Keratinocyte (primary cell): ENCODE measurements around the gene RAPGEF4. TPM values are rescaled to one million over a fixed set of nuclear protein-coding genes. Genes with fewer than 3 reads are reported as not detected.
A peak's percentile ranks its signal among the peaks of the same experiment; 100 is the strongest.

Experiments used
- DNase-seq: peaks from one replicate; pipeline ENCODE4 v3.0.0-alpha.2; 2011; ENCODE audit warnings: low read depth, missing footprints, low spot score
- FAIRE-seq: peaks from 2 replicates; lab custom pipeline; 2011; peaks lifted over from hg19 to GRCh38; lab: Jason Lieb, UNC
- H2AFZ ChIP-seq: 2 replicates; pipeline ENCODE4 v1.6.0; 2012; ENCODE audit warnings: low read length, control low read depth, inconsistent platforms; ENCODE audit not compliant: control insufficient read depth
- H3K27ac ChIP-seq: 2 replicates; pipeline ENCODE4 v1.5.1; 2011; ENCODE audit warnings: low read length; ENCODE audit not compliant: control insufficient read depth, insufficient read depth
- H3K27me3 ChIP-seq: 3 replicates; pipeline ENCODE4 v1.6.0; 2011; ENCODE audit warnings: low read length; ENCODE audit not compliant: control insufficient read depth, insufficient read depth; ENCODE audit errors: extremely low read depth
- H3K36me3 ChIP-seq, 2 experiments: 2 replicates in 1 of 2; 3 replicates in 1 of 2; pipeline ENCODE4 v1.5.1; 2011; ENCODE audit warnings: low read length in 2 of 2, mild to moderate bottlenecking in 1 of 2; ENCODE audit not compliant: control insufficient read depth in 2 of 2, insufficient read depth in 2 of 2; ENCODE audit errors: extremely low read depth in 1 of 2
- H3K4me1 ChIP-seq: 3 replicates; pipeline ENCODE4 v1.5.1; 2011; ENCODE audit warnings: low read length; ENCODE audit not compliant: control insufficient read depth, insufficient read depth; ENCODE audit errors: extremely low read depth
- H3K4me2 ChIP-seq: 3 replicates; pipeline ENCODE4 v1.6.0; 2011; ENCODE audit warnings: low read depth, low read length; ENCODE audit not compliant: control insufficient read depth, insufficient read depth; ENCODE audit errors: extremely low read depth
- H3K4me3 ChIP-seq, 3 experiments: fragments of 200-600 bp in 1 of 3; sonication (generic) in 1 of 3; 2 replicates in 2 of 3; 3 replicates in 1 of 3; pipeline ENCODE4 v1.5.1; 2011 to 2016; ENCODE audit warnings: low read length in 3 of 3, mild to moderate bottlenecking in 3 of 3, control low read depth in 2 of 3, inconsistent platforms in 1 of 3, low read depth in 1 of 3, mixed read lengths in 1 of 3, mixed run types in 1 of 3, moderate library complexity in 1 of 3; ENCODE audit not compliant: control insufficient read depth in 2 of 3, insufficient read depth in 2 of 3; ENCODE audit errors: extremely low read depth in 1 of 3
- H3K79me2 ChIP-seq: 2 replicates; pipeline ENCODE4 v1.6.0; 2012; ENCODE audit warnings: low read length; ENCODE audit not compliant: control insufficient read depth, insufficient read depth
- H3K9ac ChIP-seq: 3 replicates; pipeline ENCODE4 v1.6.0; 2011; ENCODE audit warnings: low read length; ENCODE audit not compliant: control insufficient read depth, insufficient read depth; ENCODE audit errors: extremely low read depth
- H3K9me1 ChIP-seq: 3 replicates; pipeline ENCODE4 v1.6.0; 2011; ENCODE audit warnings: low read length; ENCODE audit not compliant: control insufficient read depth, insufficient read depth; ENCODE audit errors: extremely low read depth
- H3K9me3 ChIP-seq: 2 replicates; pipeline ENCODE4 v1.5.1; 2012; ENCODE audit warnings: low read depth, low read length; ENCODE audit not compliant: control insufficient read depth
- H4K20me1 ChIP-seq: 3 replicates; pipeline ENCODE4 v1.6.0; 2011; ENCODE audit warnings: low read length; ENCODE audit not compliant: control insufficient read depth, insufficient read depth; ENCODE audit errors: extremely low read depth
- EZH2 ChIP-seq: IDR thresholded peaks from one replicate; pipeline ENCODE4 v1.6.1; 2012; ENCODE audit warnings: inconsistent platforms, mild to moderate bottlenecking, low read length, moderate library complexity
- dilution Hi-C: fragments of 300-500 bp; cut with MboI; formaldehyde crosslinking; loops from one replicate; pipeline ENCODE4 v1.7.0; 2020; ENCODE audit warnings: low sequenced_read_pairs; ENCODE audit not compliant: extremely low pct_ligation_motif_present
- polyA plus RNA-seq, 5 experiments: library from polyadenylated mRNA; depleted of rRNA in 3 of 5; stranded (reverse) in 3 of 5; stranded (forward) in 1 of 5; unstranded in 1 of 5; fragments of >200 nt; gene quantifications; 1 replicate in 1 of 5; 2 replicates in 3 of 5; 3 replicates in 1 of 5; pipeline versions ENCODE4 v1.2.1 to v1.2.3, GENCODE V29; 2011 to 2012; ENCODE audit warnings: missing spikeins in 2 of 5, low read depth in 1 of 5, low replicate concordance in 1 of 5
- TF ChIP-seq, protein P1 (sequence below), 3 experiments: IDR thresholded peaks in 1 of 3; conservative IDR thresholded peaks in 1 of 3; optimal IDR thresholded peaks in 1 of 3; 2 replicates in 2 of 3; 3 replicates in 1 of 3; pipeline versions ENCODE3 to v1.5.1; 2011; ENCODE audit warnings: low read length in 3 of 3, mild to moderate bottlenecking in 3 of 3, moderate library complexity in 2 of 3, control low read depth in 1 of 3, inconsistent platforms in 1 of 3; ENCODE audit not compliant: insufficient read depth in 2 of 3; ENCODE audit errors: extremely low read depth in 1 of 3

The RAPGEF4 gene
- polyA plus RNA-seq, 1 donor (not counting 4 experiments of a cell fraction or from before 2014, with no cell fraction given): 1.6 TPM

DNA sequence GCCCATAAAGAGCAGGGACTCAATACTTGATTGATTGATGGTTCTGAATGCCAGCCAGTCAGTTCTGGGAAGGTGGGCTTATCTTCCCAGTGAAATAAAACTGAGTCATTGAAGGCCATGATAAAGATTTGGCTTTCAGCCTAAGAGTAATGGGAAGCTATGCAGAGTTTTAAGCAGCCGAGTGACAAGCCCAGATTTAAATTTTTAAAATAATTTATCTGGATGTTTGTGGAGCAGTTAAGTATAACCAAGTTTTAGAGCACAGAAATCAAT, 122.8 kb downstream of the RAPGEF4 start:
- H3K4me2 ChIP-seq: peak overlapping the region; percentile 89
- H3K9me1 ChIP-seq: no peaks in the 10 kb centered on the region
- peak overlapping the region; percentile 68 for H2AFZ ChIP-seq
- no peaks in the 10 kb centered on the region for H3K9me3 ChIP-seq
- dilution Hi-C loops: no loop called here
- H3K79me2 ChIP-seq: no peaks in the 10 kb centered on the region
- FAIRE-seq: no peak
- peak overlapping the region; percentile 52 for H3K9ac ChIP-seq
- H3K27me3 ChIP-seq: no peaks in the 10 kb centered on the region
- H3K4me3 ChIP-seq: peak overlapping the region in 2 of 3 experiments; percentile 39 to 59
- peak overlapping the region; percentile 94 for H3K27ac ChIP-seq
- no peak for DNase-seq
- peaks cover 36% of the 10 kb centered on the region for H3K4me1 ChIP-seq
- no peaks in the 10 kb centered on the region for H4K20me1 ChIP-seq
- H3K36me3 ChIP-seq: no peaks in the 10 kb centered on the region
- TF ChIP-seq, protein P1, sequence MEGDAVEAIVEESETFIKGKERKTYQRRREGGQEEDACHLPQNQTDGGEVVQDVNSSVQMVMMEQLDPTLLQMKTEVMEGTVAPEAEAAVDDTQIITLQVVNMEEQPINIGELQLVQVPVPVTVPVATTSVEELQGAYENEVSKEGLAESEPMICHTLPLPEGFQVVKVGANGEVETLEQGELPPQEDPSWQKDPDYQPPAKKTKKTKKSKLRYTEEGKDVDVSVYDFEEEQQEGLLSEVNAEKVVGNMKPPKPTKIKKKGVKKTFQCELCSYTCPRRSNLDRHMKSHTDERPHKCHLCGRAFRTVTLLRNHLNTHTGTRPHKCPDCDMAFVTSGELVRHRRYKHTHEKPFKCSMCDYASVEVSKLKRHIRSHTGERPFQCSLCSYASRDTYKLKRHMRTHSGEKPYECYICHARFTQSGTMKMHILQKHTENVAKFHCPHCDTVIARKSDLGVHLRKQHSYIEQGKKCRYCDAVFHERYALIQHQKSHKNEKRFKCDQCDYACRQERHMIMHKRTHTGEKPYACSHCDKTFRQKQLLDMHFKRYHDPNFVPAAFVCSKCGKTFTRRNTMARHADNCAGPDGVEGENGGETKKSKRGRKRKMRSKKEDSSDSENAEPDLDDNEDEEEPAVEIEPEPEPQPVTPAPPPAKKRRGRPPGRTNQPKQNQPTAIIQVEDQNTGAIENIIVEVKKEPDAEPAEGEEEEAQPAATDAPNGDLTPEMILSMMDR (optimal IDR thresholded peaks at IDR 0.05 in 1 of 3, IDR thresholded peaks at IDR 0.05 in 1 of 3, conservative IDR thresholded peaks at IDR 0.05 in 1 of 3; ENCODE audit: extremely low read depth in 1 of 3, insufficient read depth in 2 of 3, low read length in 3 of 3): no peak
- no peak for TF ChIP-seq EZH2

DNA sequence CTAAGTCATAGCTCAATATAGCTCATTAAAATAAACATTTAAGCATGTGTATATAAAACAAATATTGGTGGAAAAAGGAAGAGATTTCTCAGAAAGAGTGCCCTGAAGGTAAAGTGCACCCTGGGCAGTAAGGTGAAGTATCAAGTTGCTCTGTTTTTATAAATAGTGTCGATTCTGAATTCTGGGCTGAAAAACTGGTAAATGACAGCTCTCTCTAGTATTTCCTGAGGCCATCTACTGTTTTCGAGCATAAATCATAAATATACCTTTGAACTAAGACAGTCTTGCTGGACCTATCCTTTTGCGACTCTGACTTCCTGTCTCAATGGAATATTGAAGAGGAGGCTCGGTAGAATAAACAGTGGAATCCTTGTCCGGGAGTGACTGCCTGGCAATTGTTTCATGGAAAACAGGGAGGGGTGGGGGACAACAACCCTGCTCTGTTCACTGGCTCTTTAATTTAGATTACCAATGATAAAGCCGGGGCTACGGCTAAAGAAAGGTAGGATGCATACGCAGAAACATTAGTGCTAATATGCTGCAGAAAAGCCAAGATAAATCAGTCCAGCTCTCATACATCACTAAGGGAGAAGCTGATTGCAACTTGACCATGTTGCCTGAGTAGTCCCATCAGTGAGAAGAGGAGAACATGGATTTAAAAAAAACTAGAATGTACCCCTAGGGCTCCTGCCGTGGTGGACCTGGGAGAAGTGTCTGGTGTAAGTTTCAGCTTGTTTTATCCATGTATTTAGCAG, 124.1 kb downstream of the RAPGEF4 start:
- H3K4me3 ChIP-seq: peak overlapping the region in 2 of 3 experiments; percentile 4 to 45
- TF ChIP-seq EZH2: no peak
- TF ChIP-seq, protein P1 (optimal IDR thresholded peaks at IDR 0.05 in 1 of 3, IDR thresholded peaks at IDR 0.05 in 1 of 3, conservative IDR thresholded peaks at IDR 0.05 in 1 of 3; ENCODE audit: extremely low read depth in 1 of 3, insufficient read depth in 2 of 3, low read length in 3 of 3): no peak
- peak overlapping the region; percentile 67 for H3K4me2 ChIP-seq
- no peaks in the 10 kb centered on the region for H3K36me3 ChIP-seq
- peak overlapping the region; percentile 75 for H2AFZ ChIP-seq
- peak; percentile 89 for FAIRE-seq
- no peaks in the 10 kb centered on the region for H3K9me3 ChIP-seq
- H3K9ac ChIP-seq: peak overlapping the region; percentile 7
- no peaks in the 10 kb centered on the region for H3K79me2 ChIP-seq
- no peaks in the 10 kb centered on the region for H3K9me1 ChIP-seq
- peaks cover 36% of the 10 kb centered on the region for H3K4me1 ChIP-seq
- DNase-seq: no peak
- dilution Hi-C loops: no loop called here
- H4K20me1 ChIP-seq: no peaks in the 10 kb centered on the region
- H3K27me3 ChIP-seq: no peaks in the 10 kb centered on the region
- H3K27ac ChIP-seq: peak overlapping the region; percentile 94
